ENCODE data around the gene ARHGAP32. TPM values are rescaled to one million over a fixed set of nuclear protein-coding genes. Genes with fewer than 3 reads are reported as not detected.

Gene ARHGAP32
- total and polyA plus RNA-seq, 2 experiments from 2014 or later, result 9.9 to 17.3 TPM

DNA sequence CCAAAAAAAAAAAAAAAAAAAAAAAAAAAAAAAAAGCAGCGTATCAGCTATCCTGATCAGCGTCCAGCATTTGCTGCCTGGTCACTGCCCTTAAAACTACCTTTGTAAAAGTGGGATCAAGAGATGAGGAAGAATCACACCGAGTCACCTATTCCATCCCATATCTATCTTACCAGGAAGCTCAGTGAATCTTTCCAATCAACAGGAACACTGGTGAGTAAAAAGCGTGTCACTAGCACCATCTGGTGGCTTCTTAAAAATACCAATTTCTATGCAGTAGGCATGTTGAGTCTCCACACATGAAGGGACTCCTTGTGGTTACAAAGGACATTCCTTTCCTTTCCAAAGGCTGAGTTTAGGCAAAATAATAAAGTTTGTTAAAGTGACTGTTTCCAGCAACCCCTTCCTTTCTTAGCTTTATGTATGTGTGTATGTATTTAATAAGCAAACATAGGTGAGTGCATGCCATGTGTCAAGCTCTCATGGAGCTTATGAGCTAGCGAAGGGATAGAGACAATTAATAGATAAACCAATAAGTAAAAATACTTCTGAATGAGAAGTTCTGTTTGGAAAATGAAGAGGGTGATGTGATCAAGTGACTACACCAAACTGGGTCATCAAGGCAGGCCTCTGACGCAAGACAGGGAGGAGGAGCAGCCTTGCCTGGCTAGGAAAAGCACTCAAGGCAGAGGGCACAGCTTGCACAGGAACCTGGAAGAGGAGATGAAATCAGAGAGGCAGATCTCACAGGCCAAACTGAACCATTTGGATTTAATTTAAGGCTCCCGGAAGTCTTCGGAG is 235.5 kb downstream of the ARHGAP32 start:
- H2AFZ ChIP-seq, result no peak overlapping the region
- H3K27me3 ChIP-seq, result no peaks in the 10 kb centered on the region
- H3K36me3 ChIP-seq (replicated peaks; ENCODE audit: insufficient read depth, low read depth), result no peaks in the 10 kb centered on the region
- peak; percentile 84 for DNase-seq (ENCODE audit: low spot score)
- H3K4me1 ChIP-seq (ENCODE audit: insufficient read depth), result no peaks in the 10 kb centered on the region
- H3K27ac ChIP-seq, result no peak overlapping the region
- 50% methylated on average over 8 of the region's 8 CpGs for WGBS (ENCODE audit: low lambda C conversion rate, missing lambda C conversion rate)
- H4K20me1 ChIP-seq (ENCODE audit: insufficient read depth, poor library complexity, severe bottlenecking), result no peaks in the 10 kb centered on the region
- H3K79me2 ChIP-seq, result no peaks in the 10 kb centered on the region
- no peaks in the 10 kb centered on the region for H3K9me2 ChIP-seq (replicated peaks; ENCODE audit: insufficient read depth)
- no peak overlapping the region for H3K4me2 ChIP-seq
- TF ChIP-seq, protein P1, sequence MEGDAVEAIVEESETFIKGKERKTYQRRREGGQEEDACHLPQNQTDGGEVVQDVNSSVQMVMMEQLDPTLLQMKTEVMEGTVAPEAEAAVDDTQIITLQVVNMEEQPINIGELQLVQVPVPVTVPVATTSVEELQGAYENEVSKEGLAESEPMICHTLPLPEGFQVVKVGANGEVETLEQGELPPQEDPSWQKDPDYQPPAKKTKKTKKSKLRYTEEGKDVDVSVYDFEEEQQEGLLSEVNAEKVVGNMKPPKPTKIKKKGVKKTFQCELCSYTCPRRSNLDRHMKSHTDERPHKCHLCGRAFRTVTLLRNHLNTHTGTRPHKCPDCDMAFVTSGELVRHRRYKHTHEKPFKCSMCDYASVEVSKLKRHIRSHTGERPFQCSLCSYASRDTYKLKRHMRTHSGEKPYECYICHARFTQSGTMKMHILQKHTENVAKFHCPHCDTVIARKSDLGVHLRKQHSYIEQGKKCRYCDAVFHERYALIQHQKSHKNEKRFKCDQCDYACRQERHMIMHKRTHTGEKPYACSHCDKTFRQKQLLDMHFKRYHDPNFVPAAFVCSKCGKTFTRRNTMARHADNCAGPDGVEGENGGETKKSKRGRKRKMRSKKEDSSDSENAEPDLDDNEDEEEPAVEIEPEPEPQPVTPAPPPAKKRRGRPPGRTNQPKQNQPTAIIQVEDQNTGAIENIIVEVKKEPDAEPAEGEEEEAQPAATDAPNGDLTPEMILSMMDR (IDR thresholded peaks at IDR 0.05; ENCODE audit: poor library complexity), result peak; percentile 81
- TF ChIP-seq EZH2phosphoT487 (IDR thresholded peaks at IDR 0.05; ENCODE audit: low read depth, severe bottlenecking, unreplicated experiment), result no peak
- no peak for TF ChIP-seq EZH2 (IDR thresholded peaks at IDR 0.05; ENCODE audit: borderline replicate concordance)
- H3K4me3 ChIP-seq, result no peak overlapping the region
- no peaks in the 10 kb centered on the region for H3K9me3 ChIP-seq (ENCODE audit: low read depth)

DNA sequence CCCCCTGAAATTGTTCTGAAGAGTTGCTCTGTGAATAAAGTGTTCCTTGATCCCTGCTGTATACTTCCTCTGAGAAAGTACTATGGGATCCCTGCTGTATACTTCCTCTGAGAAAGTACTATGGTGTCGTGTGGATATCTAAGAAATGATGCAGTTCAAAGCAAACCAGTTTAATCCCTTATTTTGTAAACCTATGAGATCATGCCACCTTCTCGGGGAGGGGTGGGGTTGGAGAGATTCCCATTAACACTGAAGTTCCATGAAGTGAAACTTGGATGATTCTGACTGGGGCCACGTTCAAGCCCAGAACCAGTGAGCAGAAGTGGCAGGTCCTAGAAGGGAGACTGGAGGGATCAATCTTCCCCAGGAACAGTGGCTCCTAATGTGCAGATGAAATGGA is 236.5 kb downstream of the ARHGAP32 start:
- Histone ChIP-seq H3K4me1 (ENCODE audit: insufficient read depth) (no peaks in the 10 kb centered on the region), H3K27me3 (no peaks in the 10 kb centered on the region), H2AFZ (no peak overlapping the region), H3K36me3 (replicated peaks; ENCODE audit: insufficient read depth, low read depth) (no peaks in the 10 kb centered on the region), H3K27ac (no peak overlapping the region), H3K4me2 (no peak overlapping the region), H3K9me3 (ENCODE audit: low read depth) (no peaks in the 10 kb centered on the region), H4K20me1 (ENCODE audit: insufficient read depth, poor library complexity, severe bottlenecking) (no peaks in the 10 kb centered on the region), H3K79me2 (no peaks in the 10 kb centered on the region), H3K9me2 (replicated peaks; ENCODE audit: insufficient read depth) (no peaks in the 10 kb centered on the region), H3K4me3 (no peak overlapping the region)
- 40% methylated on average over 3 of the region's 3 CpGs for WGBS (ENCODE audit: low lambda C conversion rate, missing lambda C conversion rate)
- DNase-seq (ENCODE audit: low spot score), result no peak
- TF ChIP-seq EZH2 (IDR thresholded peaks at IDR 0.05; ENCODE audit: borderline replicate concordance), result no peak
- TF ChIP-seq, protein P1 (IDR thresholded peaks at IDR 0.05; ENCODE audit: poor library complexity), result no peak
- TF ChIP-seq EZH2phosphoT487 (IDR thresholded peaks at IDR 0.05; ENCODE audit: low read depth, severe bottlenecking, unreplicated experiment), result no peak

DNA sequence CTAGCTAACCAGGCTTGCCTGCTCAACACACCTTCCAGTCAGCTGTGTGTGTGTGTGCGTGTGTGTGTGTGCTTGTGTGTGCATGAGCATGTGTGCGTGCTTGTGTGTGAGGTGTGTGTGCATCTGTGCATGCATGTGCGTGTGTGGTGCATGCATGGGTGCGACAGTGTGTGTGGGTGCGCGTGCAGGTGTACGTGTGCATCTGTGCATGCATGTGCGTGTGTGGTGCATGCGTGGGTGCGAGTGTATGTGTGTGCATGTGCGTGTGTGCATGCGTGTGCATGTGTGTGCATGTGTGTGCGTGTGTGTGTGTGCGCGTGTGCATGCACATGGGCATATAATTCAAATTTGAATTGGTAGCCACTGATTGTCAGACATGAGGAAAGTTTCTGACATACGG is 239.0 kb downstream of the ARHGAP32 start:
- Histone ChIP-seq H3K27me3 (no peaks in the 10 kb centered on the region), H3K79me2 (no peaks in the 10 kb centered on the region), H3K27ac (no peak overlapping the region), H3K9me3 (ENCODE audit: low read depth) (no peaks in the 10 kb centered on the region), H3K4me2 (no peak overlapping the region), H3K4me3 (no peak overlapping the region), H2AFZ (no peak overlapping the region), H3K9me2 (replicated peaks; ENCODE audit: insufficient read depth) (no peaks in the 10 kb centered on the region), H3K4me1 (ENCODE audit: insufficient read depth) (no peaks in the 10 kb centered on the region), H3K36me3 (replicated peaks; ENCODE audit: insufficient read depth, low read depth) (no peaks in the 10 kb centered on the region), H4K20me1 (ENCODE audit: insufficient read depth, poor library complexity, severe bottlenecking) (no peaks in the 10 kb centered on the region)
- WGBS (ENCODE audit: low lambda C conversion rate, missing lambda C conversion rate), result 90% methylated on average over 15 of the region's 16 CpGs
- DNase-seq (ENCODE audit: low spot score), result no peak
- TF ChIP-seq EZH2phosphoT487 (IDR thresholded peaks at IDR 0.05; ENCODE audit: low read depth, severe bottlenecking, unreplicated experiment) (no peak), EZH2 (IDR thresholded peaks at IDR 0.05; ENCODE audit: borderline replicate concordance) (no peak)
- TF ChIP-seq, protein P1 (IDR thresholded peaks at IDR 0.05; ENCODE audit: poor library complexity), result no peak

All from hepatocyte (in vitro differentiated cells).